Type B pancreatic cell (in vitro differentiated cells): ENCODE data around the gene HIGD1A. TPM values are rescaled to one million over a fixed set of nuclear protein-coding genes. Genes with fewer than 3 reads are reported as not detected.

Experiments used
- DNase-seq: peaks from one replicate; pipeline ENCODE4 v3.0.0; 2021; ENCODE audit warnings: mixed read lengths; ENCODE audit not compliant: unreplicated experiment; ENCODE audit errors: extremely low spot score
- H3K27ac Mint-ChIP-seq: 2 replicates; pipeline ENCODE4 v1.8.0; 2021; ENCODE audit warnings: mild to moderate bottlenecking, mixed read lengths
- H3K27me3 Mint-ChIP-seq: 2 replicates; pipeline ENCODE4 v1.8.0; 2021; ENCODE audit warnings: mixed read lengths
- H3K36me3 Mint-ChIP-seq: 2 replicates; pipeline ENCODE4 v1.8.0; 2021; ENCODE audit warnings: mixed read lengths
- H3K4me1 Mint-ChIP-seq: one replicate; pipeline ENCODE4 v1.8.0; 2021; ENCODE audit warnings: mixed read lengths; ENCODE audit not compliant: unreplicated experiment
- H3K4me3 Mint-ChIP-seq: 2 replicates; pipeline ENCODE4 v1.8.0; 2021; ENCODE audit warnings: mild to moderate bottlenecking, mixed read lengths
- H3K9me3 Mint-ChIP-seq: 2 replicates; pipeline ENCODE4 v1.8.0; 2021; ENCODE audit warnings: mixed read lengths
- CTCF ChIP-seq: fragments of 200-600 bp; sonication (generic); conservative IDR thresholded peaks from 2 replicates; pipeline ENCODE4 v1.5.0; 2021; ENCODE audit warnings: antibody characterized with exemption, mild to moderate bottlenecking
- total RNA-seq: library from RNA; stranded (reverse); gene quantifications from 2 replicates; pipeline ENCODE4 v1.2.1, GENCODE V29; 2021; ENCODE audit warnings: low replicate concordance

HIGD1A gene
- total RNA-seq, 1 donor from 2014 or later: 100 TPM

- Mint-ChIP-seq H3K4me3 (no peak overlapping the region), H3K9me3 (no peaks in the 10 kb centered on the region), H3K27ac (no peak overlapping the region), H3K36me3 (no peaks in the 10 kb centered on the region), H3K4me1 (peaks cover 25% of the 10 kb centered on the region), H3K27me3 (peaks cover 5% of the 10 kb centered on the region)
- no peak for TF ChIP-seq CTCF
- no peak for DNase-seq
Measured at GRCh38 chr3:42844412-42844713, 40.1 kb upstream of the HIGD1A start.

GRCh38 chr3:42843713-42844411, 39.6 kb upstream of the HIGD1A start:
- no peak for DNase-seq
- H3K27me3 Mint-ChIP-seq: peaks cover 8% of the 10 kb centered on the region
- H3K4me1 Mint-ChIP-seq: peaks cover 25% of the 10 kb centered on the region
- H3K27ac Mint-ChIP-seq: no peak overlapping the region
- no peaks in the 10 kb centered on the region for H3K9me3 Mint-ChIP-seq
- no peak for TF ChIP-seq CTCF
- no peak overlapping the region for H3K4me3 Mint-ChIP-seq
- no peaks in the 10 kb centered on the region for H3K36me3 Mint-ChIP-seq

- peaks cover 9% of the 10 kb centered on the region for H3K4me1 Mint-ChIP-seq
- H3K27ac Mint-ChIP-seq: no peak overlapping the region
- no peak for TF ChIP-seq CTCF
- H3K27me3 Mint-ChIP-seq: peaks cover 11% of the 10 kb centered on the region
- no peak for DNase-seq
- no peaks in the 10 kb centered on the region for H3K36me3 Mint-ChIP-seq
- H3K4me3 Mint-ChIP-seq: no peak overlapping the region
- H3K9me3 Mint-ChIP-seq: no peaks in the 10 kb centered on the region
Measured at GRCh38 chr3:42841332-42841731, 37.0 kb upstream of the HIGD1A start.

GRCh38 chr3:42839616-42840015, 35.3 kb upstream of the HIGD1A start:
- Mint-ChIP-seq H3K4me3 (no peak overlapping the region), H3K27ac (no peak overlapping the region), H3K27me3 (peaks cover 16% of the 10 kb centered on the region), H3K9me3 (no peaks in the 10 kb centered on the region), H3K36me3 (no peaks in the 10 kb centered on the region), H3K4me1 (peaks cover 9% of the 10 kb centered on the region)
- no peak for DNase-seq
- peak; percentile 83 for TF ChIP-seq CTCF

- peaks cover 4% of the 10 kb centered on the region for H3K4me1 Mint-ChIP-seq
- no peak overlapping the region for H3K4me3 Mint-ChIP-seq
- H3K27ac Mint-ChIP-seq: no peak overlapping the region
- TF ChIP-seq CTCF: no peak
- no peaks in the 10 kb centered on the region for H3K36me3 Mint-ChIP-seq
- no peak for DNase-seq
- H3K27me3 Mint-ChIP-seq: peaks cover 16% of the 10 kb centered on the region
- no peaks in the 10 kb centered on the region for H3K9me3 Mint-ChIP-seq
Measured at GRCh38 chr3:42838571-42838970, 34.3 kb upstream of the HIGD1A start.
